Kidney capillary endothelial cell (primary cell): ENCODE measurements around the gene KIDINS220.
"Not testable (repeated sequence)": the region's sequence is repeated elsewhere in the genome, so short reads cannot be mapped to it uniquely, and the experiment has no call there.

ENCODE experiments used
- DNase-seq: peaks from one replicate; pipeline ENCODE4 v3.0.0-alpha.2; 2018; ENCODE audit warnings: low spot score

Gene KIDINS220

GRCh38 chr2:8754106-8754776, 83.2 kb downstream of the KIDINS220 start:
- DNase-seq: no peak

- no peak for DNase-seq
Observed at GRCh38 chr2:8753609-8754008, 83.8 kb downstream of the KIDINS220 start.

GRCh38 chr2:8752385-8752784, 85.0 kb downstream of the KIDINS220 start:
- no peak for DNase-seq

- DNase-seq: no peak
Observed at GRCh38 chr2:8750221-8750620, 87.2 kb downstream of the KIDINS220 start.

GRCh38 chr2:8743261-8743660, 94.2 kb downstream of the KIDINS220 start:
- no peak for DNase-seq

GRCh38 chr2:8740136-8740535, 97.3 kb downstream of the KIDINS220 start:
- DNase-seq: no peak

GRCh38 chr2:8737571-8738175, 99.7 kb downstream of the KIDINS220 start:
- DNase-seq: no peak

GRCh38 chr2:8732601-8733000, 104.8 kb downstream of the KIDINS220 start:
- DNase-seq: no peak

- DNase-seq: no peak
Observed at GRCh38 chr2:8729939-8730338, 107.5 kb downstream of the KIDINS220 start.

GRCh38 chr2:8729101-8729500, 108.3 kb downstream of the KIDINS220 start:
- not testable (repeated sequence) for DNase-seq

- DNase-seq: no peak
Observed at GRCh38 chr2:8728305-8729015, 109.0 kb downstream of the KIDINS220 start.

GRCh38 chr2:8725838-8726237, 111.6 kb downstream of the KIDINS220 start:
- DNase-seq: no peak

GRCh38 chr2:8722986-8723385, 114.4 kb downstream of the KIDINS220 start:
- DNase-seq: no peak

GRCh38 chr2:8721410-8721809, 116.0 kb downstream of the KIDINS220 start:
- DNase-seq: no peak

- no peak for DNase-seq
Observed at GRCh38 chr2:8720741-8721140, 116.7 kb downstream of the KIDINS220 start.

GRCh38 chr2:8719528-8719927, 117.9 kb downstream of the KIDINS220 start:
- no peak for DNase-seq

- no peak for DNase-seq
Observed at GRCh38 chr2:8714971-8715370, 122.4 kb downstream of the KIDINS220 start.

- DNase-seq: no peak
Observed at GRCh38 chr2:8714283-8714682, 123.1 kb downstream of the KIDINS220 start.

GRCh38 chr2:8710951-8711350, 126.5 kb downstream of the KIDINS220 start:
- DNase-seq: no peak

- DNase-seq: no peak
Observed at GRCh38 chr2:8709611-8710010, 127.8 kb downstream of the KIDINS220 start.

- no peak for DNase-seq
Observed at GRCh38 chr2:8704906-8705305, 132.5 kb downstream of the KIDINS220 start.

GRCh38 chr2:8701681-8702379, 135.6 kb downstream of the KIDINS220 start:
- no peak for DNase-seq

- DNase-seq: no peak
Observed at GRCh38 chr2:8699839-8700238, 137.6 kb downstream of the KIDINS220 start.
